Stimulated activated memory B cell treated with anti-CD40 and anti-IgM and Interleukin-4, amounts not matched to agents 10 μg/mL and 1 μg/mL and 100 μg/mL, for 72 hours (primary cell): ENCODE data around the gene RGPD8.
"Not testable (repeated sequence)": the region's sequence is repeated elsewhere in the genome, so short reads cannot be mapped to it uniquely, and the experiment has no call there.

Source experiments
- ATAC-seq: fragments of 150-1000 bp; cut with Tn5 transposase; 2 replicates; pipeline ENCODE4 v1.10.0; 2021
- H3K27ac Mint-ChIP-seq: one replicate; pipeline ENCODE4 v1.8.0; 2022; ENCODE audit warnings: mild to moderate bottlenecking, mixed read lengths
- H3K27me3 Mint-ChIP-seq: one replicate; pipeline ENCODE4 v1.8.0; 2022; ENCODE audit warnings: mixed read lengths
- H3K36me3 Mint-ChIP-seq: one replicate; pipeline ENCODE4 v1.8.0; 2022; ENCODE audit warnings: mixed read lengths
- H3K4me1 Mint-ChIP-seq: one replicate; pipeline ENCODE4 v1.8.0; 2022; ENCODE audit warnings: mixed read lengths
- H3K4me3 Mint-ChIP-seq: one replicate; pipeline ENCODE4 v1.8.0; 2022; ENCODE audit warnings: mild to moderate bottlenecking, moderate library complexity, mixed read lengths
- H3K9me3 Mint-ChIP-seq: one replicate; pipeline ENCODE4 v1.8.0; 2022; ENCODE audit warnings: mixed read lengths

Gene RGPD8

GRCh38 chr2:112433480-112433879, at the start of gene RGPD8:
Gene RGPD8 (minus strand): TSS chr2:112433645. CDS start chr2:112433453, 192 bp downstream.
- ATAC-seq: peak; percentile 98
- peaks cover 21% of the 10 kb centered on the region for H3K4me1 Mint-ChIP-seq
- not testable (repeated sequence) for H3K36me3 Mint-ChIP-seq, H3K9me3 Mint-ChIP-seq
- H3K27ac Mint-ChIP-seq: peak within 1 kb of the TSS; percentile 81
- H3K4me3 Mint-ChIP-seq: peak within 1 kb of the TSS; percentile 83
- H3K27me3 Mint-ChIP-seq: peaks cover 33% of the 10 kb centered on the region

GRCh38 chr2:112483042-112483473, 49.6 kb upstream of the RGPD8 start:
- H3K4me1 Mint-ChIP-seq: peaks cover 38% of the 10 kb centered on the region
- peaks cover 4% of the 10 kb centered on the region for H3K36me3 Mint-ChIP-seq
- peak overlapping the region; percentile 97 for H3K4me3 Mint-ChIP-seq
- H3K27ac Mint-ChIP-seq: peak overlapping the region; percentile 86
- no peaks in the 10 kb centered on the region for H3K9me3 Mint-ChIP-seq
- H3K27me3 Mint-ChIP-seq: no peaks in the 10 kb centered on the region
- no peak for ATAC-seq

- peak overlapping the region; percentile 86 for H3K27ac Mint-ChIP-seq
- H3K4me3 Mint-ChIP-seq: peak overlapping the region; percentile 97
- H3K4me1 Mint-ChIP-seq: peaks cover 38% of the 10 kb centered on the region
- no peaks in the 10 kb centered on the region for H3K27me3 Mint-ChIP-seq
- H3K9me3 Mint-ChIP-seq: no peaks in the 10 kb centered on the region
- peaks cover 4% of the 10 kb centered on the region for H3K36me3 Mint-ChIP-seq
- peak; percentile 29 for ATAC-seq
Measured at GRCh38 chr2:112482309-112483041, 49.0 kb upstream of the RGPD8 start.

DNA sequence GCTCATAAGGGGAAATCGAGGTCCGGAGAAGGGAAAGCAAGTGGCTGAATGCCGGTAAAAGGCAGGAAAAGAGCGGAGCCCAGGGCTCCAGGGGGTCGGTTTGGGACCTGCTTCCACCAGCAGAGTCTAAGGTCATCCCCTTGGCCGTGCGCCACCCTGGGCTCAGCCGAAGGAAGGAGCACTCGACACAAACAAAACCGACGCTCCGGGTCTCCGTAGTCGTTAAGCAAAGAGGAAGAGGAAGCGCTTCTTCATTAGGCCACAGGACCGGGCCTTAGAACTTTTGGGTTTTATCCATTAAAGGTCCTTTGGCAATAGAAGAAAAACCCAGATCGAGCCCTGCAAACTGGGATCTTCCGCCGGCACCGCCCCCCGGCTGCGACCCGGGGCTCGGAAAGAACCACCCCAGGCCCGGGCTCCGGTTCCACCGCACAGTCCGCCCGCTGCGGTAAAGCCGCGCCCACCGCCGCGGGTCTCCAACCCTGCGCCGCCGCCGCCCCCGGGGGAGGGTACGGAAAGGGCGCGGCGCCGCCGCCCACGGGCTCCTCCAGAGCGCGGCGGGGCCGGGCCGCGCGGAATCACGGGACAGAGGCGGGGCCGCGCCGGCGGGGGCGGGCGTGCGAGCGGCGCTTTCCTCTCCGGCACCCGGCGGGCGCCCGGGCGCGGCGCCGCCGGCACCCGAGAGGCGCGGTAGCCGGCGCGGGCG, 48.2 kb upstream of the RGPD8 start, which contains the start of gene TTL:
Gene TTL, plus strand, starts transcription at position 629 of the 706 bp plus-strand sequence. CDS start 189 bp downstream, outside the sequence.
- Mint-ChIP-seq H3K4me1 (peaks cover 34% of the 10 kb centered on the region), H3K36me3 (peaks cover 4% of the 10 kb centered on the region), H3K4me3 (peak within 1 kb of the TSS; percentile 97), H3K9me3 (no peaks in the 10 kb centered on the region), H3K27ac (peak within 1 kb of the TSS; percentile 86), H3K27me3 (no peaks in the 10 kb centered on the region)
- peak; percentile 91 for ATAC-seq

DNA sequence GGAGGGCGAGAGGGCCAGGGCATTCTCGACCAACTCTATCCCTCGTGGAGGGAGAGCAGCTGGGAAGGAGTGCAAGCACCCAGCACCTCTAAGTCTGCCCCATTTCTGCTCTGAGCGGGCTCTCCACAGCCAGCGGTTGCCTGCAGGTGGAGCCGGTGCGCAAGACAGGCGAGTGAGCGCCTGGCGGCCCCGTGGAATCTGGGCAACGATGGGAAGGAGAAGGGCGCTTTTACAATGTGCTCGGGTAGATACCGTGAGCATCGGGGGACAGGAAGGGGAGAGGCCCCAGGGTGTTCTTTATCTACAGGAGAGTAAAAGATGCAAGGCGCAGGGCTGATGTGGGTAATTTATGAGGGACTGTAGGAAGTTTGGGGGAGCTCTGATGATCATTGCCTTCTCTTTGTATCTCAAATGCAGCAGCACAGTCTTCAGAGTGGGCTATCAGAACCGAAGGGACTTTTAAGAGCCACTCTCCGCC, 47.6 kb upstream of the RGPD8 start:
- Mint-ChIP-seq H3K27ac (peak overlapping the region; percentile 86), H3K4me3 (peak overlapping the region; percentile 92), H3K4me1 (peaks cover 28% of the 10 kb centered on the region), H3K9me3 (no peaks in the 10 kb centered on the region), H3K36me3 (peaks cover 4% of the 10 kb centered on the region), H3K27me3 (no peaks in the 10 kb centered on the region)
- peak; percentile 84 for ATAC-seq

GRCh38 chr2:112480530-112481049, 47.1 kb upstream of the RGPD8 start:
- ATAC-seq: no peak
- Mint-ChIP-seq H3K9me3 (no peaks in the 10 kb centered on the region), H3K4me3 (peak overlapping the region; percentile 92), H3K4me1 (peaks cover 27% of the 10 kb centered on the region), H3K27me3 (no peaks in the 10 kb centered on the region), H3K27ac (peak overlapping the region; percentile 86), H3K36me3 (peaks cover 4% of the 10 kb centered on the region)

DNA sequence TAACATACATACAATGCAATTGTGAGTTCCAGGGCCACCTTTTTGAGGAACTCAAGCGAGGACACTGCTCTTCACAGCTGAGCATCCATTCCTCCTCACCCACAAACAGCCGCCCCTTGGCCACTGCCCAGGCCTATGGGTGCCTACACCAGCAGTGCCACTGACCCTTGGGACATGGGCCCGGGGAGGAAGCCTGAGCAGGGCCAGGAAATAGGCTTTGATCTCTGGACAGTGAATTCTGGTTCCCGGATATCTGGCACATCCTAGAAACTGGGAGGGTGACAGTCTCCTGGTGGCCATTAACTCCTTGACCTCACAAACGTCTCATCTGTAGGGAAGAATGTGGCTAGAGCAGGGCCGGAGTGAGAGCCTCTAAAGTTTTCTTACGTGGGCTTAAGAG, 43.0 kb upstream of the RGPD8 start:
- H3K4me1 Mint-ChIP-seq: peaks cover 12% of the 10 kb centered on the region
- no peaks in the 10 kb centered on the region for H3K27me3 Mint-ChIP-seq
- H3K36me3 Mint-ChIP-seq: no peaks in the 10 kb centered on the region

GRCh38 chr2:112474844-112475486, 41.5 kb upstream of the RGPD8 start:
- Mint-ChIP-seq H3K27me3 (no peaks in the 10 kb centered on the region), H3K27ac (no peak overlapping the region), H3K4me3 (no peak overlapping the region), H3K4me1 (no peaks in the 10 kb centered on the region), H3K36me3 (no peaks in the 10 kb centered on the region), H3K9me3 (no peaks in the 10 kb centered on the region)
- ATAC-seq: no peak

More for the DNA sequence above, 43.0 kb upstream of the RGPD8 start:
- no peaks in the 10 kb centered on the region for H3K9me3 Mint-ChIP-seq
- H3K27ac Mint-ChIP-seq: no peak overlapping the region
- ATAC-seq: no peak
- no peak overlapping the region for H3K4me3 Mint-ChIP-seq

DNA sequence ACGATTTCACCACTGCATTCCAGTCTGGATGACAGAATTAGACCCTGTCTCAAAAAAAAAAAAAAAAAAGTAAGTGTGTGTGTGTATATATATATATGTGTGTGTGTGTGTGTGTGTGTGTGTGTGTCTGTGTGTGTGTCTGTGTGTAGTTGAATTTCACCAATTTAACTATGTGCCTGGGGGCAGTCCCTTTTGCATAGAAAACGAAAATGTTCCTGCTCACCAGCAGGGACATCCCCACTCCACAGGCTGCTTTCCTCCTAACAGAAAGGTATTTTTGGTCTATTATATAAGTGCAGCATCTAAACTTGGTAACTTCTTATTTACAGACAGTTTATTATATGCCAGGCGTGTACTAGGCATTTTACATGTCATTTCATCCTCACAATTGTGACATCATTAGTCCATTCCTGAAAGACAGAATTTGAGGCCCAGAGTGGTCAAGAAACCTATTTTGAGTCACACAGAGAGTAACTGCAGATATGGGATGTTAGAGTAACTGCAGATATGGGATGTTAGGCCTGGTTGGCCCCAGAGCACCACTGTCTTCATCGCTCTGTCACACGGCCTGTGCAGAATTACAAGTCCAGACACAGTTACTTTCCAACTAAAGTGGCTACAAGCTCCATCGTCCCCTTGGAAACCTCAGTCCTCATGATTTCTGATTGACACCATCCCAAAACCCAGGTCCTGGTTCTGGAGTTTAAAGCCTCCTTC, 39.3 kb upstream of the RGPD8 start:
- ATAC-seq: no peak
- no peak overlapping the region for H3K27ac Mint-ChIP-seq
- no peaks in the 10 kb centered on the region for H3K36me3 Mint-ChIP-seq
- H3K27me3 Mint-ChIP-seq: no peaks in the 10 kb centered on the region
- no peaks in the 10 kb centered on the region for H3K4me1 Mint-ChIP-seq
- no peak overlapping the region for H3K4me3 Mint-ChIP-seq
- H3K9me3 Mint-ChIP-seq: no peaks in the 10 kb centered on the region

- no peak overlapping the region for H3K4me3 Mint-ChIP-seq
- no peaks in the 10 kb centered on the region for H3K9me3 Mint-ChIP-seq
- H3K36me3 Mint-ChIP-seq: no peaks in the 10 kb centered on the region
- ATAC-seq: no peak
- peaks cover 16% of the 10 kb centered on the region for H3K27me3 Mint-ChIP-seq
- no peaks in the 10 kb centered on the region for H3K4me1 Mint-ChIP-seq
- no peak overlapping the region for H3K27ac Mint-ChIP-seq
Measured at GRCh38 chr2:112465382-112465781, 31.9 kb upstream of the RGPD8 start.

DNA sequence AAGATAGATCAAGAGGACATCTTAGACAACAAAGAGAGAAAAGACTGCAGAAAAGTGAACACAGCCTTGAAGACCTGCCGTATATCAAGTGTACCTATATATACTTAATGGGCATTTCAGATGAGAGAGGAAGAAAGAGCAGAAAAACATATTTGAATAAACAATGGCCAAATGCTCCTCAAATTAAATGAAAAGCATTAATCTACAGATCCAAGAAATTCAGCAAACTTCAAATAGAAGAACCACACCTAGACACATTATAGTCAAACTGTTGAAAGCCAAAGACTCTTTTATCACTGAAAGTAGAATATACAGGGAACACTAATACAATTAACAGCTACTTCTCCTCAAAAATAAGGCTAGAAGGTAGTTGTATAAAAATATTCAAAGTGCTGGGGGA, 29.8 kb upstream of the RGPD8 start:
- Mint-ChIP-seq H3K27me3 (peaks cover 17% of the 10 kb centered on the region), H3K4me1 (no peaks in the 10 kb centered on the region), H3K36me3 (no peaks in the 10 kb centered on the region), H3K4me3 (no peak overlapping the region), H3K27ac (no peak overlapping the region), H3K9me3 (no peaks in the 10 kb centered on the region)
- no peak for ATAC-seq

DNA sequence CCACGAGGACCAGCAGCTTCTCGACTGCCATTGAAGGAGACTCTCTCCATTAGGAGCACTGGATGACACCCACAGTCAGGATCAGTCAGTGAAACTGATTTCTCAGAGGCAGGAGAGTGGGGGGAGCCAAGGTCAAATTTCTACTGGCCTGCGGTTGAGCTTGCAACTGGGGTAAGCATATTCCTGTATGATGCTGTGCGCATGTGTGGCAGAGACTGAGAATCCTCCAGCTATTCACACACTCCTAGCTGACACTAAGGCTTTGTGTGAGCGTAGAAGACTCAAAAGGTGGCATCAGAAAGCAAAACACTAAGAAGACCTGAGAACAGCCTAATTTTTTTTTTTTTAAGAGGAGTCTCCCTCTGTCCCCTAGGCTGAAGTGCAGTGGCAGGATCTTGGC, 28.7 kb upstream of the RGPD8 start:
- H3K4me3 Mint-ChIP-seq: no peak overlapping the region
- H3K27ac Mint-ChIP-seq: no peak overlapping the region
- H3K4me1 Mint-ChIP-seq: no peaks in the 10 kb centered on the region
- no peak for ATAC-seq
- no peaks in the 10 kb centered on the region for H3K9me3 Mint-ChIP-seq
- H3K36me3 Mint-ChIP-seq: no peaks in the 10 kb centered on the region
- H3K27me3 Mint-ChIP-seq: peaks cover 26% of the 10 kb centered on the region

- no peaks in the 10 kb centered on the region for H3K36me3 Mint-ChIP-seq
- no peaks in the 10 kb centered on the region for H3K9me3 Mint-ChIP-seq
- no peak overlapping the region for H3K27ac Mint-ChIP-seq
- peaks cover 26% of the 10 kb centered on the region for H3K27me3 Mint-ChIP-seq
- H3K4me3 Mint-ChIP-seq: no peak overlapping the region
- H3K4me1 Mint-ChIP-seq: no peaks in the 10 kb centered on the region
- ATAC-seq: no peak
Measured at GRCh38 chr2:112459372-112459771, 25.9 kb upstream of the RGPD8 start.

DNA sequence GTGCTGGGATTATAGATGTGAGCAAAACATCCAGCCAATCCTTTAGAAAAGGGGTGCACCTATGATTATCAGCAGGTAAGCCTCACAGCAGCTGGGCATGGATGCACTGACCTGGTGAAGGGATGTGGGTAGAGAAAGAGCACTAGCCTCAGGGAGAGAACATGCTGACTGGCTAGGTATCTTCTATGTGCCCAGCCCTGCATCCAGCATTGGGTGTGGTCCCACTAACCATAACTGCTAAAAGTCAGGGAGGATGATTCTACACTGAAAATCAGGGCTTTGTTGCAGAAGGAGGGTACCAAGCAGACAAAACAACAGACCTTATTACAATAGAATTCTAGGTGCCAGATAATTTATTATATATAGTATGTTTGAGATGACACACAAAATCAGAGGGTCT, 21.1 kb upstream of the RGPD8 start:
- Mint-ChIP-seq H3K36me3 (no peaks in the 10 kb centered on the region), H3K9me3 (no peaks in the 10 kb centered on the region), H3K27ac (no peak overlapping the region), H3K4me3 (no peak overlapping the region), H3K27me3 (peaks cover 10% of the 10 kb centered on the region), H3K4me1 (no peaks in the 10 kb centered on the region)
- ATAC-seq: no peak

- H3K4me3 Mint-ChIP-seq: no peak overlapping the region
- H3K9me3 Mint-ChIP-seq: no peaks in the 10 kb centered on the region
- H3K4me1 Mint-ChIP-seq: no peaks in the 10 kb centered on the region
- H3K27ac Mint-ChIP-seq: no peak overlapping the region
- H3K27me3 Mint-ChIP-seq: no peaks in the 10 kb centered on the region
- ATAC-seq: no peak
- H3K36me3 Mint-ChIP-seq: no peaks in the 10 kb centered on the region
Measured at GRCh38 chr2:112451317-112451716, 17.9 kb upstream of the RGPD8 start.
